Chondrocyte (in vitro differentiated cells): ENCODE results near the gene TAS2R50. TPM values are rescaled to one million over a fixed set of nuclear protein-coding genes. Genes with fewer than 3 reads are reported as not detected.

Experiments used
- DNase-seq: peaks from one replicate; pipeline ENCODE4 v3.0.0; 2021; ENCODE audit warnings: mixed read lengths, low spot score
- H3K27ac Mint-ChIP-seq: one replicate; pipeline ENCODE4 v1.8.0; 2021; ENCODE audit warnings: mild to moderate bottlenecking, moderate library complexity, mixed read lengths; ENCODE audit not compliant: unreplicated experiment
- H3K27me3 Mint-ChIP-seq: 2 replicates; pipeline ENCODE4 v1.8.0; 2021; ENCODE audit warnings: low read depth, mixed read lengths
- H3K36me3 Mint-ChIP-seq: 2 replicates; pipeline ENCODE4 v1.8.0; 2021; ENCODE audit warnings: low read depth, mixed read lengths
- H3K4me1 Mint-ChIP-seq: 2 replicates; pipeline ENCODE4 v1.8.0; 2021; ENCODE audit warnings: low read depth, mild to moderate bottlenecking, mixed read lengths
- H3K4me3 Mint-ChIP-seq: one replicate; pipeline ENCODE4 v1.8.0; 2021; ENCODE audit warnings: mild to moderate bottlenecking, moderate library complexity, mixed read lengths; ENCODE audit not compliant: unreplicated experiment
- H3K9me3 Mint-ChIP-seq: 2 replicates; pipeline ENCODE4 v1.8.0; 2021; ENCODE audit warnings: low read depth, mixed read lengths
- total RNA-seq: library from RNA; stranded (reverse); gene quantifications from 3 replicates; pipeline ENCODE4 v1.2.1, GENCODE V29; 2021
- TF ChIP-seq, protein P1 (sequence below): fragments of 200-600 bp; sonication (generic); IDR thresholded peaks from 2 replicates; pipeline ENCODE4 v1.5.0; 2021; ENCODE audit warnings: antibody characterized with exemption, mild to moderate bottlenecking, moderate library complexity

TAS2R50 gene
- total RNA-seq, 1 donor from 2014 or later = 0.95 TPM

DNA sequence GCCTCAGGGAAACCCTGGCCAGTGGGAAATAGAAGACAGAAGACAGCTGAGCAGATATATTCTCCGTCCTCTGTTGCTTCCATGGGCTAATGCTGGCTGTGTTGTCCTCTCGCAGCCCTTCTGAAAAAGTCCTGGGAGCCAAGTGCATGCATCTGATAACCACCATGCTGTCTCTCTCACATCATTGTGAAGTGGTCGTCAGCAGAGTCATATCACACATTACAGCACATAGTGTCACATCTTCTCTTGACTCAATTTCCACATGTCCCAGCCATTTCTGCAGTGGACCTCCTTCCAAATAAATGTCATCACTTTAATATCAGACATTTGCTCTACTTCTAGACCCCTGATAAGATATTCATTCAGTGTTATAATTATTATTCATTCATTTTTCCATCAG is 7.6 kb upstream of the TAS2R50 start:
- no peak for DNase-seq
- Mint-ChIP-seq H3K9me3 (peaks cover 11% of the 10 kb centered on the region), H3K27me3 (no peaks in the 10 kb centered on the region), H3K36me3 (peaks cover 19% of the 10 kb centered on the region), H3K4me3 (no peak overlapping the region), H3K27ac (no peak overlapping the region), H3K4me1 (no peaks in the 10 kb centered on the region)
- TF ChIP-seq, protein P1, sequence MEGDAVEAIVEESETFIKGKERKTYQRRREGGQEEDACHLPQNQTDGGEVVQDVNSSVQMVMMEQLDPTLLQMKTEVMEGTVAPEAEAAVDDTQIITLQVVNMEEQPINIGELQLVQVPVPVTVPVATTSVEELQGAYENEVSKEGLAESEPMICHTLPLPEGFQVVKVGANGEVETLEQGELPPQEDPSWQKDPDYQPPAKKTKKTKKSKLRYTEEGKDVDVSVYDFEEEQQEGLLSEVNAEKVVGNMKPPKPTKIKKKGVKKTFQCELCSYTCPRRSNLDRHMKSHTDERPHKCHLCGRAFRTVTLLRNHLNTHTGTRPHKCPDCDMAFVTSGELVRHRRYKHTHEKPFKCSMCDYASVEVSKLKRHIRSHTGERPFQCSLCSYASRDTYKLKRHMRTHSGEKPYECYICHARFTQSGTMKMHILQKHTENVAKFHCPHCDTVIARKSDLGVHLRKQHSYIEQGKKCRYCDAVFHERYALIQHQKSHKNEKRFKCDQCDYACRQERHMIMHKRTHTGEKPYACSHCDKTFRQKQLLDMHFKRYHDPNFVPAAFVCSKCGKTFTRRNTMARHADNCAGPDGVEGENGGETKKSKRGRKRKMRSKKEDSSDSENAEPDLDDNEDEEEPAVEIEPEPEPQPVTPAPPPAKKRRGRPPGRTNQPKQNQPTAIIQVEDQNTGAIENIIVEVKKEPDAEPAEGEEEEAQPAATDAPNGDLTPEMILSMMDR = no peak

DNA sequence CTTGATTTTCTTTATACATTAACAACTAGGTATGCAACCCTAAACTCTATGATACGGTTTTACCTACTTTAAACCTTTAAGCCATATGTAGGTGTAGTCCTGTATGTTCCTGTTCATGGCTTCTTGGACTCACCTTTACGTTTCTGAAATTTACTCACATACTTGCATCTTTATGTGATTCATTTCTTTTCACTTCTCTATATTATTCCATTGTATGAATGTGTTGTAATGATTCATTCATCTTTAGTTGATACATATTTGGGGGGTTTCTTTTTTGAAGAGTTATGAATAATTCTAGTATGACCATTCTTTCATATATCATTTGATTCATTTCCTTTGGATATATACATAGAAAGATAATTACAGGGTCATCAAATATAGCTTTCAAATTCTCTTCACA is 2.4 kb upstream of the TAS2R50 start:
- no peaks in the 10 kb centered on the region for H3K27me3 Mint-ChIP-seq
- H3K27ac Mint-ChIP-seq = no peak overlapping the region
- no peak overlapping the region for H3K4me3 Mint-ChIP-seq
- no peak for DNase-seq
- TF ChIP-seq, protein P1 = no peak
- peaks cover 13% of the 10 kb centered on the region for H3K9me3 Mint-ChIP-seq
- no peaks in the 10 kb centered on the region for H3K4me1 Mint-ChIP-seq
- peaks cover 13% of the 10 kb centered on the region for H3K36me3 Mint-ChIP-seq

DNA sequence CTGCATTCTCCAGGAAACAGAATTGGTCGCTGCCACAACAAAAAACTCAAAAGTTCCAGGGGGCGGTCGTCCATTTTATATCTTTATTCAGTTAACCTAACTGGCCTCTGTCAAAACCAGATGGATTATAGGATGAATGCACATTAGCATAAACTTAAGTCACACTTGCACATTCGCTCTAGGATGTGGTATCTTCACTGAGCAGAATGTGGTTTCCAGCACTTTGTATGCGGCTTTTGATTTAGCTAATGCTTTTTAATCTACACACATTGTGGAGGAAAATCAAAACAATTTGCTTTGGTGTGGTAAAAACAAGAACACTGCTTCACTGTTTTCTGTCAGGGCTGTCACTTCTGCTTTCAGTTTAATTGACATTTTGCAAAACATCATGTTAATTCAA is 4.5 kb downstream of the TAS2R50 start:
- H3K4me3 Mint-ChIP-seq = no peak overlapping the region
- H3K9me3 Mint-ChIP-seq = peaks cover 8% of the 10 kb centered on the region
- TF ChIP-seq, protein P1 = no peak
- no peaks in the 10 kb centered on the region for H3K4me1 Mint-ChIP-seq
- no peak overlapping the region for H3K27ac Mint-ChIP-seq
- H3K36me3 Mint-ChIP-seq = peaks cover 2% of the 10 kb centered on the region
- no peak for DNase-seq
- no peaks in the 10 kb centered on the region for H3K27me3 Mint-ChIP-seq

DNA sequence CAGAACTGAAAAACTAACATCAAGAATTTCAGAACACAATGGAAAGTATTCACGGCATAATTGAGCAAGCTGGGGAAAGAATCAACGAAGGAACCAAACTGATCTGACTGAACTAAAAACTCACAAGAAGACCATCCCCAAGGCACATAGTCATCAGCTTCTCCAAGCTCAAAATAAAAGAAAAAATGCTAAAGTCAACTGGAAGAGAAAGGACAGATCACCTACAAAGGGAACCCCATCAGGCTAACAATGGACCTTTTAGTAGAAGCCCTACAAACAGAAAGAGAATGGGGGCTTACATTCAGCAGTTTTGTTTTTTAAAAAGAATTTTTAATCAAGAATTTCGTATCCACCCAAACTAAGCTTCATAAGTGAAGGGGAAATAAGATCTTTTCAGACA is 11.7 kb downstream of the TAS2R50 start:
- Mint-ChIP-seq H3K9me3 (peaks cover 17% of the 10 kb centered on the region), H3K4me1 (no peaks in the 10 kb centered on the region), H3K36me3 (no peaks in the 10 kb centered on the region), H3K27ac (no peak overlapping the region), H3K27me3 (no peaks in the 10 kb centered on the region), H3K4me3 (no peak overlapping the region)
- TF ChIP-seq, protein P1 = no peak
- no peak for DNase-seq

DNA sequence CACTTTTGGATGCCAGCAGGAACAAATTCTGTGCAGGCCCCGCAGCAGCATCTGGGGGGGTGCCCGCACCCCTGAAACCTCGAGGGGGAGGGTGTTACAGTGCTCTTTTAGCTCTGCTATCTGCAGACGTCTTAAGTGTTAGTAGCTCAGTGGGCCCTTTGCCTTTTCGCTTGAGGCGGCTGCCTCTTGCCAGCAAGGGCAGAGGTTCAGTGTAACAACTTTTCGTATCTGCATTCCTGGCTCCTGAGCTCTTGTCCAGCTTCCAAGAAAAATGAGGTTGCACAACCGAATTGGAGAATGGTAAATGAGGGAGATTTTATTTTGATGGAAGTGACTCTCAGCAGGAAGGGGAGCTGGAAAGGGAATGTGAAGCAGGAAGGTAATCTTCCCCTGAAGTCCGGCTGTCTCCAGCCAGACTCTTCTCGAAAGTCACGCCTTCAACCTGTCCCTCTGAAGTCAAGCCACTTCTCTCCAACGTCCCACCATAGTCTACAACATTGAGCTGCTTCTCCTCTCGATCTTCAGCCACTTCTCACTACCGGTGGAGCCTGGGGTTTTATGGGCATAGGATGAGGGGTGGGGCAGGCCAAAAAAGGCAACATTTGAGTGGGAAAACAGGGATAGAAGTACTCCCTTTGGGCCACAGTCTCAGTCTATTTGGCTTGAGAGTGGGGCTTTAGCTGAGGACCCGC is 17.8 kb downstream of the TAS2R50 start:
- DNase-seq = no peak
- Mint-ChIP-seq H3K4me1 (peaks cover 13% of the 10 kb centered on the region), H3K36me3 (no peaks in the 10 kb centered on the region), H3K9me3 (no peaks in the 10 kb centered on the region), H3K4me3 (no peak overlapping the region), H3K27ac (peak overlapping the region; percentile 1), H3K27me3 (no peaks in the 10 kb centered on the region)
- TF ChIP-seq, protein P1 = no peak
